Bronchial epithelial cell (primary cell): ENCODE measurements around the gene PADI2. TPM values are rescaled to one million over a fixed set of nuclear protein-coding genes. Genes with fewer than 3 reads are reported as not detected.

ENCODE experiments used
- total RNA-seq: library from RNA; depleted of rRNA; stranded (reverse); fragments of >200 nt; gene quantifications from 2 replicates; pipeline ENCODE4 v1.2.1, GENCODE V29; 2014

The PADI2 gene
- total RNA-seq, 1 donor from 2014 or later = 1.3 TPM

Other genes with a start within 250 kb of the PADI2 start
- gene RNU1-2, start 223.5 kb downstream of the PADI2 start, total RNA-seq = 2,323 and 5,262 TPM in 2 replicates
- 16.4 and 20.3 TPM in 2 replicates for gene CROCC, start 197.5 kb downstream of the PADI2 start, total RNA-seq
- 7.9 and 23.3 TPM in 2 replicates for gene MFAP2, start 138.8 kb downstream of the PADI2 start, total RNA-seq
- gene ATP13A2, start 107.5 kb downstream of the PADI2 start, total RNA-seq = 30.3 and 53.8 TPM in 2 replicates
- gene SDHB, start 65.4 kb downstream of the PADI2 start, total RNA-seq = 152 and 185 TPM in 2 replicates
- gene PADI1, start 85.7 kb upstream of the PADI2 start, total RNA-seq = 11.8 and 32.8 TPM in 2 replicates
- gene PADI3, start 129.6 kb upstream of the PADI2 start, total RNA-seq = 0.26 and 0.38 TPM in 2 replicates
- gene PADI4, start 188.7 kb upstream of the PADI2 start, total RNA-seq = not detected in 2 replicates